ENCODE results near the gene KAZN.

DNA sequence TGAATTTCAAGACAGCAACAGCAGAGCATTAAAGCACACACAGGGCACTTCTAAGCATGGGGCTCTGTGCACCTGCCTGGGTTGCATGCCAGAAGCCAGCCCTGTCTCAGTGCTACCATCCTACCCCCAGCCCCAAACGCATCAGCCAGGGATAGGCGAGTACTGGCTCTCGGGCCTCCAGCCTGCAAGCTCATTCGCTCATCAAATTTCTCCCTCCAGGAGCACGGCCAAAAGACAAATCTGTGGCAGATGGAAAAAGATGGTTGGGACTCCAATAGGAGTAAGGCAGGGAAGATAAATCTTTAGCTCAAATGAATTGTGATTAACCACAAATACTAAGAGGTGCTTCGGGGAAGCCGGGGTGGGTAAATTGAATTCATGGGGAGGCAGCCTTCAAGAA lies 189.6 kb downstream of the KAZN start:
- TF ChIP-seq, protein P1, sequence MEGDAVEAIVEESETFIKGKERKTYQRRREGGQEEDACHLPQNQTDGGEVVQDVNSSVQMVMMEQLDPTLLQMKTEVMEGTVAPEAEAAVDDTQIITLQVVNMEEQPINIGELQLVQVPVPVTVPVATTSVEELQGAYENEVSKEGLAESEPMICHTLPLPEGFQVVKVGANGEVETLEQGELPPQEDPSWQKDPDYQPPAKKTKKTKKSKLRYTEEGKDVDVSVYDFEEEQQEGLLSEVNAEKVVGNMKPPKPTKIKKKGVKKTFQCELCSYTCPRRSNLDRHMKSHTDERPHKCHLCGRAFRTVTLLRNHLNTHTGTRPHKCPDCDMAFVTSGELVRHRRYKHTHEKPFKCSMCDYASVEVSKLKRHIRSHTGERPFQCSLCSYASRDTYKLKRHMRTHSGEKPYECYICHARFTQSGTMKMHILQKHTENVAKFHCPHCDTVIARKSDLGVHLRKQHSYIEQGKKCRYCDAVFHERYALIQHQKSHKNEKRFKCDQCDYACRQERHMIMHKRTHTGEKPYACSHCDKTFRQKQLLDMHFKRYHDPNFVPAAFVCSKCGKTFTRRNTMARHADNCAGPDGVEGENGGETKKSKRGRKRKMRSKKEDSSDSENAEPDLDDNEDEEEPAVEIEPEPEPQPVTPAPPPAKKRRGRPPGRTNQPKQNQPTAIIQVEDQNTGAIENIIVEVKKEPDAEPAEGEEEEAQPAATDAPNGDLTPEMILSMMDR (IDR thresholded peaks at IDR 0.05) = no peak
- TF ChIP-seq, protein P2, sequence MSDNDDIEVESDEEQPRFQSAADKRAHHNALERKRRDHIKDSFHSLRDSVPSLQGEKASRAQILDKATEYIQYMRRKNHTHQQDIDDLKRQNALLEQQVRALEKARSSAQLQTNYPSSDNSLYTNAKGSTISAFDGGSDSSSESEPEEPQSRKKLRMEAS (IDR thresholded peaks at IDR 0.05) = no peak
- TF ChIP-seq, protein P3, sequence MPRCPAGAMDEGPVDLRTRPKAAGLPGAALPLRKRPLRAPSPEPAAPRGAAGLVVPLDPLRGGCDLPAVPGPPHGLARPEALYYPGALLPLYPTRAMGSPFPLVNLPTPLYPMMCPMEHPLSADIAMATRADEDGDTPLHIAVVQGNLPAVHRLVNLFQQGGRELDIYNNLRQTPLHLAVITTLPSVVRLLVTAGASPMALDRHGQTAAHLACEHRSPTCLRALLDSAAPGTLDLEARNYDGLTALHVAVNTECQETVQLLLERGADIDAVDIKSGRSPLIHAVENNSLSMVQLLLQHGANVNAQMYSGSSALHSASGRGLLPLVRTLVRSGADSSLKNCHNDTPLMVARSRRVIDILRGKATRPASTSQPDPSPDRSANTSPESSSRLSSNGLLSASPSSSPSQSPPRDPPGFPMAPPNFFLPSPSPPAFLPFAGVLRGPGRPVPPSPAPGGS (IDR thresholded peaks at IDR 0.05) = no peak
- TF ChIP-seq ESRRA (IDR thresholded peaks at IDR 0.05; ENCODE audit: borderline replicate concordance, low read length) (no peak), POLR2A (IDR thresholded peaks at IDR 0.05; ENCODE audit: low read length) (no peak), FOSL2 (IDR thresholded peaks at IDR 0.05) (no peak), FOSL2 (CRISPR knock-in tag; IDR thresholded peaks at IDR 0.05) (no peak), CBX8 (IDR thresholded peaks at IDR 0.05) (no peak), EP300 (IDR thresholded peaks at IDR 0.05) (no peak), KDM1A (IDR thresholded peaks at IDR 0.05; ENCODE audit: low read depth) (no peak), RFX5 (IDR thresholded peaks at IDR 0.05) (no peak), CBX2 (IDR thresholded peaks at IDR 0.05; ENCODE audit: borderline replicate concordance, low read depth) (no peak), CHD2 (IDR thresholded peaks at IDR 0.05; ENCODE audit: low read length, partially characterized antibody) (no peak)
- TF ChIP-seq, protein P4, sequence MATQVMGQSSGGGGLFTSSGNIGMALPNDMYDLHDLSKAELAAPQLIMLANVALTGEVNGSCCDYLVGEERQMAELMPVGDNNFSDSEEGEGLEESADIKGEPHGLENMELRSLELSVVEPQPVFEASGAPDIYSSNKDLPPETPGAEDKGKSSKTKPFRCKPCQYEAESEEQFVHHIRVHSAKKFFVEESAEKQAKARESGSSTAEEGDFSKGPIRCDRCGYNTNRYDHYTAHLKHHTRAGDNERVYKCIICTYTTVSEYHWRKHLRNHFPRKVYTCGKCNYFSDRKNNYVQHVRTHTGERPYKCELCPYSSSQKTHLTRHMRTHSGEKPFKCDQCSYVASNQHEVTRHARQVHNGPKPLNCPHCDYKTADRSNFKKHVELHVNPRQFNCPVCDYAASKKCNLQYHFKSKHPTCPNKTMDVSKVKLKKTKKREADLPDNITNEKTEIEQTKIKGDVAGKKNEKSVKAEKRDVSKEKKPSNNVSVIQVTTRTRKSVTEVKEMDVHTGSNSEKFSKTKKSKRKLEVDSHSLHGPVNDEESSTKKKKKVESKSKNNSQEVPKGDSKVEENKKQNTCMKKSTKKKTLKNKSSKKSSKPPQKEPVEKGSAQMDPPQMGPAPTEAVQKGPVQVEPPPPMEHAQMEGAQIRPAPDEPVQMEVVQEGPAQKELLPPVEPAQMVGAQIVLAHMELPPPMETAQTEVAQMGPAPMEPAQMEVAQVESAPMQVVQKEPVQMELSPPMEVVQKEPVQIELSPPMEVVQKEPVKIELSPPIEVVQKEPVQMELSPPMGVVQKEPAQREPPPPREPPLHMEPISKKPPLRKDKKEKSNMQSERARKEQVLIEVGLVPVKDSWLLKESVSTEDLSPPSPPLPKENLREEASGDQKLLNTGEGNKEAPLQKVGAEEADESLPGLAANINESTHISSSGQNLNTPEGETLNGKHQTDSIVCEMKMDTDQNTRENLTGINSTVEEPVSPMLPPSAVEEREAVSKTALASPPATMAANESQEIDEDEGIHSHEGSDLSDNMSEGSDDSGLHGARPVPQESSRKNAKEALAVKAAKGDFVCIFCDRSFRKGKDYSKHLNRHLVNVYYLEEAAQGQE (IDR thresholded peaks at IDR 0.05) = no peak

All from A549 (cell line).